GM21717 (cell line): ENCODE data around the gene LIPJ.

Experiments
- ATAC-seq: cut with Tn5 transposase; IDR thresholded peaks from one replicate; pipeline ENCODE4 v1.9.1; 2021; ENCODE audit warnings: mild to moderate bottlenecking, moderate library complexity; ENCODE audit not compliant: unreplicated experiment

Gene LIPJ, protein sequence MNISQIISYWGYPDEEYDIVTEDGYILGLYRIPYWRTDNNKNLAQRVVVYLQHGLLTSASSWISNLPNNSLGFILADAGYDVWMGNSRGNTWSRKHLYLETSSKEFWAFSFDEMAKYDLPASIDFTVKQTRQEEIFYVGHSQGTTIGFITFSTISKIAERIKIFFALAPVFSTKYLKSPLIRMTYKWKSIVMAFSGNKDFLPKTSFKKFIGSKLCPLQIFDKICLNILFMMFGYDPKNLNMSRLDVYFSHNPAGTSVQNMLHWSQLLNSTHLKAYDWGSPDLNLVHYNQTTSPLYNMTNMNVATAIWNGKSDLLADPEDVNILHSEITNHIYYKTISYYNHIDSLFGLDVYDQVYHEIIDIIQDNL

GRCh38 chr10:88586462-88586861 is at the start of gene LIPJ:
Gene LIPJ, plus strand, starts transcription at chr10:88586762. Its CDS starts 3,926 bp downstream, at chr10:88590688.
- ATAC-seq: no peak

- ATAC-seq: no peak
These were observed 49.2 kb upstream of the LIPJ start for GRCh38 chr10:88537322-88537721.

DNA sequence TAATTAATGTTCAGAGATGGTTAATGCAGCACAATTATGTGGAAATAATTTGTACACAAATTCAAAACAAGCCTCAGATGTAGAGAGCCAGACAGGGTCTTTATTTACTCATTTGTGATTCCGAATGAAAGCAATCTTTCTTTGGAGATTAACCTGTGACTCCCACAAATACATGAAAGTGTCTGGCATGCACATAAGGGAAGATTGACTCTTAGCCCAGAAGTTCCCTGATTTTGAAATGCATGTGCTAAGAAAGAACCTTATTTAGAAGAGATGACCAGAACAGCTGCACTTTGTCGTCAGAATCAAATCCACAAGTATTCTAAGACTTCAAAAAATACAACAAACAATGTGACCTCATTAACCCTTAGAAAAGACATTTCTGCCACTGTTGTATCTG is 48.5 kb upstream of the LIPJ start:
- ATAC-seq: no peak

GRCh38 chr10:88540351-88540750 is 46.2 kb upstream of the LIPJ start:
- ATAC-seq: no peak

- ATAC-seq: no peak
These were observed 45.4 kb upstream of the LIPJ start for GRCh38 chr10:88541116-88541626.

GRCh38 chr10:88542522-88542921 is 44.0 kb upstream of the LIPJ start:
- ATAC-seq: no peak

- no peak for ATAC-seq
These were observed 42.3 kb upstream of the LIPJ start for GRCh38 chr10:88544140-88544870.

DNA sequence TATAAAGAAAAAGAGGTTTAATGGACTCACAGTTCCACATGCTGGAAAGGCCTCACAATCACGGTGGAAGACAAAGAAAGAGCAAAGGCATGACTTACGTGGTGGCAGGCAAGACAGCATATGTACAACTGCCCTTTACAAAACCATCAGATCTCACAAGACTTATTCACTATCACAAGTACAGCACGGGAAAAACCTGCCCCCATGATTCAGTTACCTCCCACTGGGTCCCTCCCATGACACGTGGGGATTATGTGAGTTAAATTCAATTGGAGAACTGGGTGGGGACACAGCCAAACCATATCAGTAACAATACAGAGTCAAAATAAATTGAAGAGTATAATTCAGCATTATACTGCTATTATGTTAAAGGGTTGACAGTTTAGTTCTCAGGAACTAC is 41.2 kb upstream of the LIPJ start:
- no peak for ATAC-seq

DNA sequence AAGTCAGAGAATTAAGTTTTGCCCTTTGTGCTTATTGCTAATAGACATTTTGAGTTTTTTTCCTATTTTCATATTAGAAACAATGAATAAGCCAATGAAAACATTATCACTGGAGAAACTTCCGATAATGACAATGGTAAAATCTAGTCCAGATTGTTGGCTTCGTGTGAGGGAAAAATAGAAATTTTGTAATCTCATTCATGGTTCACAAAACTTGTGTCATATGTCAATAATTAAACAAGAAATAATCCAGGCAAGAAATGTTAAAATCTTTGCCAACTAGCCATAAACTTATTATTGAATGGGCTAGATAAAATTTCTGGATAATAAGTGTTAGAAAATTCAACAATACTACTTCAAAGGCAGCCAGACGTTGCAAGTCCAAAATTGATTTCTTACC is 40.1 kb upstream of the LIPJ start:
- ATAC-seq: no peak

GRCh38 chr10:88551246-88551645 is 35.3 kb upstream of the LIPJ start:
- no peak for ATAC-seq

DNA sequence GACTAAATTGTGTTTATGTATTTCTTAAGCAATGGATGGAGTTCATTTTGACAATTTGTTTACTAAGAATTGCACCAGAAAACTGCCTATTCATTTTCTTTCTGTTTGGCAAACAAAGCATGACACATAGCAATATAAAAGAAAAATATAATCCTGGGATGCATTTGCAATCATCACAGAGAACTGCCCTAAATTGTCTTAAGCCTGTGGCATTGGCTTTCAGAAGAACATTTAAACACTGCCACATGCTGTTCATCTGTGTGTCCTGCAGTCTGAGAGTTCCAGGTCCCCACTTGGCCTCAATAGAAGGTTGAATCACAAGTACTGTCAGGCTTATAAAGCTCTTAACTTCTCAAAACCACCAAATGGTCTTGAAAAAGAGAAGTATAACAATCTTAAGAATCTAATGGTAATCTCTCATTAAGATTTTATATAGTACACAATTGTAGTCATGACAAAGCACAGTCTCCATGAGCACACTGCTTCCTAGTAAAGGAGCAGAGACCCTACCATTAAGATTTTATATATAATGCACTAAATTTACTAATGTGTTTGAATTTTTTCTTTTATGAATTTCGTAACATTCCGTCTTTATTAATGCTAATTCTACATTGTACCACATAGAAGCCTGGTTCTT is 33.3 kb upstream of the LIPJ start:
- no peak for ATAC-seq

DNA sequence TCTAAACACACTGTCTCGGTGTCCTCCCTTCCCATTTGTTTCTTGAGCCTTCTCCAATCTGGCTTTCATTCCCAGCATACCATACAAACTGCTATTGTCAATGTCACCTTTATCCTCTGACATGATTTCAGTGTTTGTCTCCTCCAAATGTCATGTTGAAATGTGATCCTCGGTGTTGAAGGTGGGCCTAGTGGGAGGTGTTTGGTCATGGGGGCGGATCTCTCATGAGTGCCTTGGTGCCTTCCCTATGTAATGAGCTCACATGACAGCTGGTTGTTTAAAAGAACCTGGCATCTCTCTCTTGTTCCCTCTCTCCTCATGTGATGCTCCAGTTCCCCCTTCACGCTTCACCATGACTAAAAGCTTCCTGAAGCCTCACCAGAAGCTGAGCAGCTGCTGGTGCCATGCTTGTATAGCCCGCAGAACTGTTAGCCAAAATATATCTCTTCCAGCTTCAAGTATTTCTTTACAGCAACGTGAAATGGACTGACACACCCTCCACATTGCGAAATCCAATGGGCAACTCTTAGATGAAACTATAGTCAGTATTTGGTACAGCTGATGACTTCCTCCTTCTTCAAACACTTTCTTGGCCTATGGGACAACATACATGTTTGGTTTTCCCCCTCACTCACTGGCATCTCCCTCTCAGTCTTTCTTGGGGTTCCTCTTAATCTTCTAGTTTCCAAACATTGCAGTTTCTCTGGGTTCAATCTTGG is 31.2 kb upstream of the LIPJ start:
- ATAC-seq: no peak

- ATAC-seq: no peak
These were observed 29.3 kb upstream of the LIPJ start for GRCh38 chr10:88557256-88557655.

GRCh38 chr10:88557658-88558057 is 28.9 kb upstream of the LIPJ start:
- ATAC-seq: no peak

- no peak for ATAC-seq
These were observed 24.4 kb upstream of the LIPJ start for GRCh38 chr10:88562152-88562551.

DNA sequence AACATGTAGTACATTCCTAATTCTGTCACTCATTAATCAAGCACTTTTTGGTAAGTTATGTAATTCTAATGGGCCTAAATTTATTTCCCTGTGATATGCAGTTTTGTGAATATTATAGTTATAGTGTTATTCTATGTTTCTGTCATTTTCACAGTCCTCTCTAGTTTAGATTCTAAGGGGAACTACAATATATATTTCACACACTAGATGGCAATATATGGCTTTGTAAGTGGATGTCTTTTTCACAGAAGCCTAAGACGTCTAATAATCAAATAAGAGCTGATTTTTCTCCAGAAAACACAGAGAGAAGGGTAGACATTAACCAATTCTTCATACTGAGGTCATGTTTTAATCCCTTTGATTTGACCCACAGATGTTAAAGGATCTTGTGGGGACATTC is 21.5 kb upstream of the LIPJ start:
- ATAC-seq: no peak

GRCh38 chr10:88582411-88582805 is 4.2 kb upstream of the LIPJ start:
- no peak for ATAC-seq

DNA sequence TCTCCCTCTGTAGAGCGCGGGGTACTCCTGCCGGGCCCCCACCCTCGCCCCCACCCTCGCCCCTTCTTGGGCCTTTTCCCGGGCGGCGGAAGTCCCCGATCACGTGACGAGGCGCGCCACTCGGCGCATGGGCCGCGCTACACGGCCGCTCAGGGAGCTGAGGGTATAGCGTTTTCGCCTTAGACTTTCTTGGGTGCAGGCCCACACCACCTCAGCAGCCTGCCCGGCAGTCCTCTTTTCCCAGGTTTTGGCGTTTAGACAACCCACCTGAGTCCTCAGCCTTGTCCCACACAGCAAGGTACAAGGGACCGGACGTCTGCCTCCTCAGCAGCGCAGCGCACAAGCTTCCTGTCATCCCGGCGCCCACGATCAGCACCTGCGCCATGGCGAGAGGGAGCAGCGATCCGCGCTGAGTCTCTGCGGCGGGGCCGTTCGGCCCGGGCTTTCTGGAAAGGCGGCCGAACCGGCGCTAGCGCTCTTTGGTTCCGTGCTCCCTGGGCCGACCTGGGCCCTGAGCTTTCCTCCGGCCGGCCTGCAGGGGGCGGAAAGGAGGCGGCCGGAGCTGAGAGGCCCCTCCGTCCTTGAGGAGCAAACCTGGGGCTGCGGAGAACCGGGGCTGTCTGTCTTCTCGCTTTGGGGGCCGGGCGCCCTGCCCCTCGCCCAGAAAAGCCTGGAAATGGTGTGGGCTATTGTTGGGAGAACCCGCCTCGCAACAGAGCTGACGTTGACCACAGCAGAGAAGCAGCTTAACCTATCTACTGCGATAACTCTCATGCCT is 3.6 kb upstream of the LIPJ start, which contains the start of gene RNLS:
RNLS (minus strand) TSS at position 513 of the 778 bp plus-strand sequence.
- peak; percentile 81 for ATAC-seq

- no peak for ATAC-seq
These were observed 3.0 kb upstream of the LIPJ start for GRCh38 chr10:88583584-88583957.

DNA sequence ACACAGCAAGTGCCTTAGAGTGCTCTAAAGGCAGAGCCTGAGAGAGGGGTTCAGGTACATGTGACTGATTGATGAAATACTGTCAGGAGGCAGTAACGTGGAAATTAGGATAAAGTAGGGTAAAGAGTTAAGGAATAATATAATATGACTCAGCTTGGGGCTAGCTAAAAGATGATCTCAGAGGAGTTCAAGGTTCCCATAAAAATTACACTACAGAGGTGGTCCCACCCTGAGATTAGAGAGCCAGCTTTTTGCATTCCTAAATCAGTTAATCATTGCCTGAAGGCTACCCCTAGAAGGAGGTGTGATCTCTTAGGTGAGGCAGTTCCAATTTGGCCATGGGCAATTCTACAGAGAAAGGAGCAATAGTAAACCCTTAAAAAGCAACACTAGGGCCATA is 5.8 kb downstream of the LIPJ start:
- no peak for ATAC-seq
